NCI-H774 (cell line): ENCODE results near the gene PPME1.

Experiments used
- DNase-seq: peaks from one replicate; lab custom pipeline; 2025; lab: John Stamatoyannopoulos, UW

The PPME1 gene

DNA sequence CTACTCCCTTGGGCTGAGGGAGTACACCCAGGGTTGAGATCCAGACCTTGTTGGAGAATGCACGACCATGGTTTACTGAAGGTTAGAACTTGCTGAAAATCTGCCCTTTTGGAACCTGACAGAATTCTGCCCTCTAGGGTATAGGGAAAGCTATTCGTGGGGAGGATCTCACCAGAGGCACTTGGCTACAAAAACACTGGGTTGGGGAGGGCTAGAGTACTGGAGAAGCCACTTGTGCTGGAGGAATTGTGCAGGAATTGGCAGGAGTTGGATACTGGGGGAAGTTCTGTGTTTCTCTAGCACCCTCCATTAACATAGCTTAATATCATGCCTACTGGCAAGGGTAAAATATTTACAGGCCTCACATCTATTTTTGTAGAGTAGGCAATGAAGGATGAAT is 55.8 kb downstream of the PPME1 start:
- no peak for DNase-seq

DNA sequence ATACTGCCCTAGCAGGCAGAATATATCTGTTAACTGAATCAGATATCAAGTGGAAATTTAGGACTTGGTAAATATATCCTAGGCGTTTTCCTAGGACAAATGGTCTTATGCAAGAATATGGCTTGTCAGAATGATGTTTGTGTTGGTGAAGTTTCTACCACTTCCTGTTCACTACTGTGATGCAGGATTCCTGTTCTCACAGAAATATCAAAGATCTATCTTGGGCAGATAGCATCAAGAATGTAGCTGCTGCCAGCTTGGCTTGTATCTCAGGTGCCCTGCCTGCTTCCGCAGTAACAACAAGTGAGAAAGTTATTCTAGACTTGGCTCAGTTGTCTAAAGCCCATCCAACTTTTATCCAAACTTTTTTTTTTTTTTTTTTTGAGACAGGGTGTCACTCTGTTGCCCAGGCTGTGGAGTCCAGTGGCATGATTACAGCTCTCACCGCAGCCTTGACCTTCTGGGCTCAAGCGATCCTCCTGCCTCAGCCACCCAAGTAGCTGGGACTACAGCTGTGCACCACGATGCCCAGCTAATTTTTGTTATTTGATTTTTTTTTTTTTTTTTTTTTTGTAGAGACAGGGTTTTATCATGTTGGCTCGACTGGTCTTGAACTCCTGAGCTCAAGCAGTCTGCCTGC is 61.3 kb downstream of the PPME1 start:
- no peak for DNase-seq

DNA sequence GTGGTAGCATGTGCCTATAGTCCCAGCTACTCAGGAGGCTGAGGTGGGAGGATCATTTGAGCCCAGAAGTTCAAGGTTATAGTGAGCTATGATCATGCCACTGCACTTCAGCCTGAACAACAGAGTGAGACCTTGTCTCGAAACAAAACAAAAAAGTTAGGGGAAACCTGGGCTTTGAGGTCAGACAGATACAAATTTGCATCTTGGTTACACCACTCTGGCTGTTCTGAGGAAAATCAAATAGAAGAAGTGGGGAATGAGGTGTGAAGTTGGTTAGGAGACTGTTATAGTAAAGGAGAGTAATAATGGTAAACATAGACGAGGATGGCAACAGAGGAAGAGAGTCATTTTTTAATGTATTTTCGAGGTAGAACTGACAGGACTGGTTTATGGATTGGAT is 62.6 kb downstream of the PPME1 start:
- no peak for DNase-seq

DNA sequence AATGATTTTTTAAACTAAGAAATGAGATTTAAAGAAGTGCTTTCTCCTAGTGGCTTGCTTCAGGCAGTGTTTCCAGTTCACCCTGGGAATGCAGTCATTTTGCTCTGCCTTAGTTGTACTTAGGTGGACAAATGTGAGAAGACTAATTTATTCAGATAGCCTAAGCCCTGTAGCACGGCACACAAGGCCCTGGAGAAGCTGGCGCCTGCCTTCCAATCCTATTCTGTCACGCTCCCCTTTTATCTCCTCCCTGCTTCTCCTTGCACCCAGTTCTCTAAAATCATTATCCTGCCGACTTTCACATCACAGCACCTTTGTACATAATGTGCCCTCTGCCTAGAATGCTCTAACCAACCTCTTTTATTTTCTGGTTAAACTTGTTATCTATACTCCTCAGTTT is 64.0 kb downstream of the PPME1 start:
- DNase-seq = no peak

DNA sequence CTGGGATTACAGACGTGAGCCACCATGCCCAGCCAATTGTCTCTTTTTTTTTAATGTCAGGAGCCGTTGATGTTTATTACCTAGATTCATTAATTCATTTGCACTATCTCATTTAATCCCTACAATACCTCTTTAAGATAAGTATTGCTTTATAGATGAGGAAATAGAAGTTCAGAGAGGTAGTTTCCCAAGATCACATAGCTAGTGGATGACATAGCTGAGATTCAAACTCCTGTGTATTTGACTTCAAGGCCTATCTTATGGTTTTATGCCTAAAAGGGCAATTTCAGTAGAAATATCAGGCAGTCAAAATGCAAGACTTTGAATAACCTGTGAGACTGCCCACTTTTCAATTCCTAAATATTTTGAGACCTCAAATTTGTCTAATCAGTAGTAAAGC is 66.5 kb downstream of the PPME1 start:
- DNase-seq = no peak

DNA sequence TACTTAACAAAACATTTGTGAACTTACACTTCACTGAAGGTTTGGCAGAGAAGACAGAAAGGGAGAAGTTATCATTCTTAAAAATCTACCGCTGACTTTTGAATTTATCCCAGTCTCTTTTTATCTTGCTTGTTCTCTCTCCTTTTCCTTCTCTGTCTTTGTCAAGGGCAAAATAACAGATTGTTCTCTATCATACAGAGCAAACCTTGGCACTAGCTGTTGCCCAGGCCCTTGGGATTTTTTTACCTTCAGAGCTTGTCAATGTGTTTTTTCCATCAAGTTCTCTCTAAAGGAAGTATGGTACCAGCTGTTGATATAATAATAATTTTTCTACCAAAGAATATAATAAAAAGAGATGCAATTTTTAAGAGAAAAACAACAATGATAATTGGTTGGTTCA is 67.2 kb downstream of the PPME1 start:
- DNase-seq = no peak

DNA sequence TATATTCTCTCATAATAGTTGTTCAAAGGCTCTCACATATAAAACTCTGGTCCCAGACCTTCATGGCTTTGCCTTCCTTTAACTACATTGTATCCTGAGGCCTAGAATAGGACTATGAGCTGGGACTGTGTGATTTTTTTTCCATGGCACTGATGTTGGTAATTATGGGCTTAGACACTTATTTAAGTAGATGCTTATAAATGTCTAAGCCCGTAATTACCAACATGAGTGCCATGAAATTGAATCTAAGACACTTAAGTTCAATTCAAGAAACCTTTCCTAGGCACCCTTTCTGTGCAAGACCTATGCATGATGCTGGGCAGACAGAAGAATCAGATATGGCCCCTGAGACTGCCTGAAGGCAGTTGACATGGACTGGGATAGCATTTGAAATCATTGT is 77.4 kb downstream of the PPME1 start:
- DNase-seq = no peak

DNA sequence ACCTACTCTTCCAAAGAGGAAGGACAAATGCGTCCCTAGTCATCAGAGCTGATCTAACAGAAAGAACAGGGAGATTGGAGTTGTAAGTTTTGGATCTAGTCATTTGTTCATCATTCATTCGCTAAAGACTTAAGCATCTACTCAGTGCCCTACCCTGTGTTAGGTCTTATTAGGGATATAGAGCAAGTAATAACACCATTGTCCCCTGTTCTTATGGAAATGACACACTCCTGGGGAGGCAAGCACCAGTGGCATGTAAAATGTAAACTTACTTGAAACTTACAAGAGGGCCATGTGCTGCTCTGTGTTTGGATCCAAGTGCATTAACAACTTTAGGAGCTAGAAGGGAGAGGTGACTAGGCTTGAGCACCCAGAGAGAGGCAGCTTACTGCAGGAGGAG is 78.4 kb downstream of the PPME1 start:
- no peak for DNase-seq

DNA sequence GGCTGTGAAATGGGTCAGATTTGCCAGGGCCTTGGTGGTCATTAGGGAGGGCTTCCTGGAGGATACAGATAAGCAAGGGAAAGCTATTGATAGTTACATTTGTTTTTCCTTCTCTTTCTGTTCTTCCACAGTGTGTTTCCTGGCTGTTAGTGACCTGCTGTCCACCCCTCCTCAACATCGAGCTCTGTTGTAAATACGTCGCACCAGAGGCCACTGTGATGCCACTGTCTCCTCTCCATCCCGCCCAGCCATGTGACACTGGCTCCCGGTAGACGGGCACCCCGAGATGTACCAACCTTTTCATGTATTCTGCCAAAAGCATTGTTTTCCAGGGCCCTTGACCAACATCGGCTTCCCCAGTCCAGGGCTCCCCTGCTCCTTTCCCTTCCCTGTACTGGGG is 82.3 kb downstream of the PPME1 start:
- no peak for DNase-seq

DNA sequence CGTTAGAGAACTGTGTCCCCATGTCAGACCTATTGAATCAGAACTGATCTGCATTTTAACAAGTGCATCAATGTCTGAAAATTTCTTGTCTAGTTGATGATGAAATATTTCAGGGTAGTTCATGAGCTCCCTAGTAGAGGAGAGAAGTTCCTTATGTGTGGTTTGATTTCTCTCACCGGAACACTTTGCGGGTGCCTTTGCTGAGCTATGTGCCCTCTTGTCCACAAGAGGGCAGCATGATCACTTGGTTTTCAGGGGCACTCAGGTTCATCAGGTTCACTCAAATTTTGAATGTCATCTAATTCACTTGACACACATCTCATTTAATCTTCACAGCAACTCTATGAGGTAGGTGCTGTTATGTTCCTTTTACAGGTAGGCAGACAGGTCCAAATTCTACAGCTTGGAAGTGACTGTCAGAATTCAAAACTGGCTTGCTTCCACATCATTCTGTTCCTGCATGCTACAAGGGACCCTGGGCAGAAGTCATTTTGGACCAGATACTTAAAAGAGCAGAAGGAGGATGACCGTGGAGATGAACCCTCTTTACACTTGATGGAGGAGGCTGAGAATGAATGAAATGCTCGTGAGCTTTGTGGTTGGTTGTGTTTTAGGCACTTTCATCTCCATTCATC is 84.8 kb downstream of the PPME1 start:
- peak; percentile 54 for DNase-seq

DNA sequence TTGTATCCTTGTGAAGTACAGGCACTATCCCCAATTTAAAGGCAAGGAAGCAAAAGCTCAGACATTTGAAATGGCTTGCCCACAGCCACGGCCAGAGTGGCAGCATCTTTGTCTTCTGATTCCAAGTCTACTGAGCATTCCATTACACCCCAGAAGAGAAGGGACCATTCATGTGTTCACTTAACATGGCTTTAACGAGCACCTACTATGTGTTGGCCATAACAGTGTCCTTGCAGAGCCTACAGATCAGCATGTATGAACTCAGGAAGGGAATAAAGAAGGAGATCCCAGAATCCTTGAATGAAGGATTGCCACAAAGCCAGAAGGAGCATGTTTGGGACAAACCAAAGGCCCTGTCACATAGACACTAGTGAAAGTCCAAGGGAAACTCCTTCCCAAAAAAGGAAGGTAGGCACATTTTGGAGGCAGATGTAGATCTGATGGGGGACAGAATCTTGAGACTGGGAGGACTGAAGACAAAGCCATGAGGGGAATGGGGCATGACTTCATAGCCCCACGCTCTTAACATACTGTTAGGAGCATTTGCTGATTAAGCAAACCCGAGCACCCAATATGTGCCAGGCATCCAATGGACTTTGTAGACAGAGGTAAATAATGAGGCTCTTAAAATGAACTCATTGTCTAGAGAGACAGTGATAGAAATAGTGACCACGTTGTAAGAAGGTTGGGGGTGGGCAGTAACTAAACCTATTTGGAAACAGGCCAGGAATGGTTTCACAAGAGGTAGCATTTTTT is 85.5 kb downstream of the PPME1 start:
- no peak for DNase-seq

DNA sequence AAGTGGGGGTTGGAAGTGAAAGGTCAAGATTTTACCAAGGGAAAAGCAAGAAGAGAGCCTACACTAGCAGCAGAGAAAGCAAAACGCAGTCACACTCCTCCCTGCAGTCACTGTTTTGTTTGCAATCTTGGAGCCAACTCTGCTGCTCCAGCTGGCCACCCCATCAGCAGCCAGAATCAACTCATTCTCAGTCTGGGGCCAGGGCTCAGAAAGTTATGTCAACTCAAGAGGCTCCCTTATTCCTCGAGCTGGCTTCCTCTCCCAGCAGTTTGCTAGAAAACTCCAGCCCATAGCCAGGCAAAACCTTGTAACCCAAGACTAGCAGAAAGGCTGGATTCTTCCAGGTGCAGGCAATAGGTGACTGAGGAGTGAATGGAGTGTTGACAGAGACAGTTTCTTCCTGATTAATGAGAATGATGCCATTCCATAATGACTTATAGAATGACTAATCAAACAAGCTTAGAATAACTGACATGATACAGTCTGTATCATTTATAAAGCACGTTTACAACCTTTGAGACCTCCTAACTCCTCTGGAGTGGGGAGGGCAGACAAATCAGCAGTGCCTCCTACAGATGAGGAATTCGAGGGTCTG is 87.0 kb downstream of the PPME1 start:
- no peak for DNase-seq

DNA sequence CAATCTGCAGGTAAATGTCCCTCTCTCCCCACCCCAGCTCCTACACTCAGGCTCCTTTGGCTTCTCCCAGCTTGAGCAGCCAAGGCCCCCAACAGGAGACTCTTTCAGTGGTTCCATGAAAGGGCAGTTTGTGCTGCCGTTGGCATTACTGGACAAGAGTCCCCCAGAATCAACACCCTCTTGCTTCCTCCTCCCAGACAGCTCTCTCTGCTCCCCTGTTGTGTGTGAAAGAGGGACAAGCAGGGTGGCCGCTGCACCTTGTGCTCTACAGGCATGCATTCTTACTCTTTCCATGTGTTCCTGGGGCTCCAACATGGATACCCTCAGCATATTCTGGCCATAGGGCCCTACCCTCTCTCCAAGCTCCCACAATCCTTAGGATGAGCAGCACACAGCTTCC is 91.6 kb downstream of the PPME1 start:
- no peak for DNase-seq

DNA sequence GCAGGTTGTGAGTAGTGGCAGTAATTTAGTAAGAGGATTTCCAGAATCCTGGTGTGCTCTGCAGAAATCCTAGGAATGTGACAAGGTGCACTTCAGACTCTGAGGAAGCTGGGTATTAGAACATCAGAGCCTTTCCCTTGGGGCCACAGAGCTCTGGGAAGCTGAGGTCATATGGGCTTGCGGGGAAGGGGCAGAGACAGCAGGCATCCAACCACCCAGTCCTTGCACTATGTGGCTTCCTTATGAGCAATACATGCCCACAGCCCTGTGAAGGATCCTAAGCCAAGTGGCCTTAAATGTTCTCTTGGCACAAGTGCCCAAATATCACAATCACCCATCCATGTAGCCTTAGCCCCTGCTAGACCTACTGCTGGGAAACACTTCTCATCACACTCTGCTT is 94.2 kb downstream of the PPME1 start:
- no peak for DNase-seq

DNA sequence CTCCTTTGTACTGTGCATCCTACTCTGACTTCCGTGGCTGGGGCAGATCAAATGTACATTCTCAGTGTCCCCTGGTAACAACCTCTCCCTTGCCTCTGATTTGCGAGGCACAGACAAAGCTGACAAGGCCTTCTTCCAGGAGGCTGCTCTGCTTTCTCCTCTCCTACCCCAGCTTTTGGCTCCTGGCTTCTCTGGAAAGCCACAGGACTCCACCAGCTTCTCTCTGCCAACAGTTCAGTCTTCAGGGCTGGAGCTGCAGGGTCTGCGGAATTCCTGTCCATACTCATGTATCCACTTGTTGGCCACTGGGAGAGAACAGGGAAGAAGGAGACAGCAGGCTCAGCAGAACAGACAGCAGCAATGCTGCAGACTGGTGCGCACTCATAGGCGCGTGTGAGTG is 95.9 kb downstream of the PPME1 start:
- DNase-seq = no peak

DNA sequence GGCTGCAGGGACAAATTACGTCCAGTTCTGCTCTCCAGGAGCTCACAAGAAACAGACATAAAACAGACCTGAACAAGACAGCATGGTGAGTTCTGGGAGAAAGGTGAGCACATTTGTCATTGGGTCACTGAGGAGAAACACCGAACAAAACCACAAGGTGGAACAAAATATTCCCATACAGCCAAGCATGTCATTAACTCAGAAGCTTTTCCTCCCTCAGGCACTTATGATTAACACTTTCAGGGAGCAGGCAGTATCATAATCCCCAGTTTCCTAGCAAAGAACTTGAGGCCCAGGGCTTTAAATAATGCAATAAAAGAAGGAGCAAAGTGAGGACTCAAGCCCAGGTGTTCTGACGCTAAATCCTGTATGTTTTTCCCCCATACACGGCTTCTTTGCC is 97.4 kb downstream of the PPME1 start:
- DNase-seq = no peak

DNA sequence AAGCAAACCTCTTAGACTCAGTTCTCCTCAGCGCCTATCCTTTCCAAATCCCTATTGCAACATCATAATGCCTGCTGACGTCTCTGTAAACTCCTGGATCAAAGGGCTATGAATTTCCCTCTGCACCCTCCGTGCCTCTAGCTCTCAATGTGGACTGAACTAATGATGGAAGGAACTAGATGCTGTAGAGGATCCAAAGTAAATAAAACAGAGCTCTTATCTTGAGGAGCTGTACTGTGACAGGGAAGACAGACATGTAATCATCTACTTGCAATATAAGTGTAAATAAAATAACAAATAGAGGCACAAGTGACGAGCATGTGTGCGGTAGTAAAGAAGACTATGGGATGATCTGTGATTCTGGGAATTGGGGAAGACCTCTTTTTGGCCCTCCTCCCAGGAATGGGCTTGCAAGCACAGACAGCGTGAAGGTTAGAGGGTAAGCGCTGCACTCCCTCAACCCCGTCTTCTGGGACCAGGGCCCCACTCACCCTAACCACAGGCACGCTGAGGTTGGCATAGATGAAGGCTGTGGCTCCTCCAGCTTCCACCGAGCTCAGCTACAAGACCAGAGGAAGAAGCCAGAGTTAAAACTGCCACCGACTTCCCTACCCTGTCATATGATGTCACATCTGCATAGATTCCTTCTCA is 98.2 kb downstream of the PPME1 start:
- no peak for DNase-seq

DNA sequence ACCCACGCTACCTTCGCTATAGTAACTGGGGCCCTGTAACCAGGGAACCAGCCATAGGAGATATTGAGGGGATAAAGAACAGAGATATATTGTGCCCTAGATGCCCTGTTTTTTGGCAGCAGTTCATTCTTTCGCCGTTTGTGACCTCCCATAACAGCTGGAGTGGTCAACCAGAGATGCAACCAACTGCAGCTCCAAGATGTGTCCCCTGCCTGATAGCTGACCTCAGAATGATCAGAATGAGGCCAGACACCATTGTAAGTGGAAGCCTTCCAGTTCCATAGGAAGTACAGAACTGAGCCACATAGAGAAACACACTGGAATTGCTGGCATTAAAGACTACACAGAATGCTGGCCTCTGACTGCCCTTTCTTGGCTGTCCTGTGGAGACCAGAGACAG is 101.2 kb downstream of the PPME1 start:
- no peak for DNase-seq

DNA sequence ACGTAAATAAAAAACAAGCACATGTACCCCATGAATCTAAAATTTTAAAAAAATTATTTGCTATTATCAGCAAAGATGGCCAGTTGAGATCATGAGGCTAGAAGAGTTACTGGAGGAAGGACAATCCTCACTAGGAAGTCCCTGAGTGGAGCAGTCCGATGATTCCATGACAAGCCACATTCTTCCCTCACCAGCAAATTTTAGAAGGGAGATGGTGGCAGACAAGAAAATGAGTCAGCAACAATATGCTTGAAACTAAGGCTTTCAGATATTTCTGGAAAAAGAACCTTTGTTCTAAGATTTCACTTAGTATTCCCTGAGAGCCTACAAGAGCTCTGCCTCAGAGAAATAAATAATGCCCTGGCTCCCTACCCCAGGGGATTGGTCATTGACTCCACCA is 105.5 kb downstream of the PPME1 start:
- no peak for DNase-seq

DNA sequence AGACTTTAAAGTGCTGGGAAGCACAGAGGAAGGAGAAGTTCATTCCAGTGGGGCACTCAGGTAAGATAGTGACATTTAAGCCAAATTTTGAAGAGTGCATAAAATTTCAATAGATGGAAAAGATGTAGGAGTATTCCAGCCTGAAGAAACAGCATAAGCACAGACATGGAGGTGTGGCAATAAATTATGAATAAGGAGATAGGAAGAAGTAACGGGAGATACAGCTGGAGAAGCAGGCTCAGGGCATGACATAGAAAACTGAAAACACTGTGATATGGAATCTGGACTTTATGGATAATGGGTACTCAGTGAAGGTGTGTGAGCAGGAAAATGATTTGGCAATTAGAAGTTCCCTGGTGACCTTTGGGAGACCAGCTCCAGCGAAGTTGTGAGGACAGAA is 107.0 kb downstream of the PPME1 start:
- DNase-seq = no peak

DNA sequence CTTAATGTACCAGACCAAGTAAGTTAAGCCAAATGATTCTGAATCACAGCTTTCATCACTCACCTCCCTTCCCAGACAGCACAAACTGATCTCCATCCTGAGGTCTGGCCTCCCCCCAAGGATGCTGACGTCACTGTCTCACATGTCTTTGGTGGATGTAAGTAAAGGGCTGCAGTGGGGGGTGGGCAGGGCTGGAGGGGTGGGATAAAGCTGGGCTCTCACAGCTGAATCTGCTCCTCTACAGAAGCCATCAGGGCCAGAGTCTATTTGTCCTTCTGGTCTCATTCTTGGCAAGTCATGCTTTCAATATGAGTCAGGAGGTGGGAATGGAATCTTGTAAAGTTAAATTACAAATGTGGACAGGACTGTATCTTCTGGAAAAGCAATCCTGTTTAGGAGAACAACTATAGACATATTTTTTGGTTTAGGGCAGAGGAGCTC is 107.7 kb downstream of the PPME1 start:
- no peak for DNase-seq

DNA sequence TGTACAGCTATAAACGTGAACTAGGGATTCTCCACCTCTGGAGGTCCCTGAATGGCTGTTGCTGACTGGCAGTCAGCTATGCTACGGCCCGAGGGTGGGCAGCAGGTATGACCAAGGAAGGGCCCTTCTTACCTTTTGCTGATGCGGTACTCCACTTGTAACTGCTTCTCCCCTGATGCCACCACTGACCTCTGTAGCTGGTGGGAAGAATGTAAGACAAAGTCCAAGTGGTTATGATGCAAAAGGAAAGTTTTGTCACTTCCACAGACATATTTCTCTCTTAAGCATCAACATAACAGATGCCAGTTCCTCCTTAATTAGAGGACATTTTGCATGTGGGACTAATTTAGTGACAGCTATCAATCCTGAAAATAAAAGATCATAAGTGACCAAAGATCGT is 108.2 kb downstream of the PPME1 start:
- DNase-seq = no peak

DNA sequence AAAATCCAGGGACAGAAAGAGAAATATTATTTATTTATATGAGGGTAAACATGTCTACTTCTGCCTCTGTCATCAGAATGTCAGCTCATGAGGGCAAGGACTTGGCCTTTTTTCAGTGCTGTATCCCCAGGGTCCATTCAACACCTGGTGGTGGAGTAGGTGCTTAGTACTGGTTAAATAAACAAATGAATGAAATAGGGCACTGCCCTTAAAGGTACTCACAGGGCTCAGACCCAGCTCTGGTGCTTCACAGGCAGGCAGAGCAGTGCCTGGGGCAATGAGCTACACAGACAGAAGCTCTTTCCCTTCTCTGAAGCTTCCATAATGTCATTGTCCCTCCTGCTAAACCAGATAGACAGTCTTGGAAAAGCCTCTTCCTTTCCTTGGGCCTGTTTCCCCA is 109.4 kb downstream of the PPME1 start:
- DNase-seq = peak; percentile 18
